COLO668 (cell line): ENCODE data around the gene IZUMO4.

Experiments
- DNase-seq: peaks from one replicate; lab custom pipeline; 2025; ENCODE audit not compliant: unreplicated experiment; lab: John Stamatoyannopoulos, UW

IZUMO4 gene

GRCh38 chr19:2142173-2142829 is 45.6 kb downstream of the IZUMO4 start:
- DNase-seq: no peak

- no peak for DNase-seq
These were observed 47.5 kb downstream of the IZUMO4 start for GRCh38 chr19:2144190-2144589.

GRCh38 chr19:2145831-2146241 is 49.1 kb downstream of the IZUMO4 start:
- no peak for DNase-seq

DNA sequence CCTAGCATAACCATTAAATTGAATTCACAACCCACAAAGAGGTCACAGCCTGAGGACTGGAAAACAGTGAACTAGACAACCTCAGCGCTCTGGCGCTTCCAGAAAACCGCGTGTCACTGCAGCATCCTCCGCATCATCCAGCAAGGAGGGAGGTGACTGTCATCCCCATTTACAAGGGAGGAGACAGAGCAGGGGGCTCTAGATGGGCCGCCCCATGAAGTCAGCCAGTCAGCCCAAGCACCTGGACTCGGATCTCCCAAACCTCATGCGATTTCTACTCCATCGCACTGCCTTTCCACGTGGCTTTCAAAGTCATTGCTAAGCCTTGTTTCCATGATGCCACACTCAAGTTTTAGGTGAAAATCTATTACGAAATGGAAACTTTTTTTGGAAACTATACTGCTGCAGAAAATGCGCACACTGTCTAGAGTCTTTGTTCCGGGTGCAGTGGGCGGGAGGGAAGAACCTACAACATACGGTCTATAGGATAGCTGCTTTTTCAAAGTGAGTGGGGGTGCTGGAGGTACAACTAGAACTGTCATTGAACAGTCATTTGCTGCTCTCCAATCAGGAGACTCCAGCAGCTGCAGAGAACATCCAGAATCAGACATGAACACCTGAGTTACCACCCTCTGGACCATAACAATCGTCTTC is 51.9 kb downstream of the IZUMO4 start:
- no peak for DNase-seq
